HepG2 (cell line): ENCODE data around the gene INSRR. TPM values are rescaled to one million over a fixed set of nuclear protein-coding genes. Genes with fewer than 3 reads are reported as not detected.

Source experiments
- ATAC-seq: fragments of 200-7000 bp; cut with Tn5 transposase; 3 replicates; pipeline ENCODE4 v1.9.1; 2020; ENCODE audit warnings: mild to moderate bottlenecking, moderate library complexity
- BruUV-seq: library from RNA; stranded (reverse); fragments of 400-500 nt; replicated peaks from 2 replicates; lab custom pipeline; 2021; lab: Mats Ljungman, UMichigan
- CTCF ChIA-PET: fragments of 300-600 bp; formaldehyde crosslinking; extraction: SDS; loops from one replicate; lab custom pipeline; 2021; ENCODE audit warnings: low total read pairs, inconsistent platforms, low intra/inter-chr PET ratio; lab: Yijun Ruan, JAX
- POLR2A ChIA-PET: fragments of 350-600 bp; sonication (Branson Sonifier 250); formaldehyde crosslinking; loops from one replicate; lab custom pipeline; 2020; ENCODE audit warnings: antibody characterized with exemption, inconsistent platforms; lab: Yijun Ruan, JAX
- DNase-seq: peaks from one replicate; pipeline ENCODE4 v3.0.0-alpha.2; 2015; ENCODE audit warnings: low spot score
- FAIRE-seq: peaks from 3 replicates; lab custom pipeline; 2011; peaks lifted over from hg19 to GRCh38; lab: Jason Lieb, UNC
- H2AFZ ChIP-seq: one replicate; pipeline ENCODE4 v1.6.1; 2011; ENCODE audit warnings: low read length, inconsistent platforms
- H3K27ac ChIP-seq: fragments of 300-600 bp; 3 replicates; pipeline ENCODE4 v1.8.0; 2011; ENCODE audit warnings: mixed run types, mild to moderate bottlenecking, mixed read lengths, low read length, inconsistent platforms; ENCODE audit not compliant: insufficient read depth; ENCODE audit errors: extremely low read length
- H3K27me3 ChIP-seq, 2 experiments: fragments of 200-600 bp in 1 of 2; 2 replicates in 1 of 2; 3 replicates in 1 of 2; pipeline versions ENCODE4 v1.6.0 to v1.8.0; 2011; ENCODE audit warnings: low read length in 2 of 2, mild to moderate bottlenecking in 2 of 2, moderate library complexity in 2 of 2, inconsistent platforms in 1 of 2; ENCODE audit not compliant: insufficient read depth in 2 of 2, control insufficient read depth in 1 of 2
- H3K36me3 ChIP-seq, 2 experiments: fragments of 200-600 bp in 1 of 2; replicated peaks in 1 of 2; 2 replicates in 1 of 2; 3 replicates in 1 of 2; pipeline versions ENCODE4 v1.5.1 to v1.8.0; 2011; ENCODE audit warnings: low read length in 2 of 2, inconsistent platforms in 1 of 2; ENCODE audit not compliant: insufficient read depth in 2 of 2, control insufficient read depth in 1 of 2
- H3K4me1 ChIP-seq: 2 replicates; pipeline ENCODE4 v1.5.1; 2012; ENCODE audit warnings: low read length, inconsistent platforms; ENCODE audit not compliant: insufficient read depth
- H3K4me2 ChIP-seq: 2 replicates; pipeline ENCODE4 v1.6.0; 2011; ENCODE audit warnings: low read depth, low read length, inconsistent platforms
- H3K4me3 ChIP-seq, 3 experiments: fragments of 200-600 bp in 1 of 3; sonication (generic), shearing (Covaris generic) in 1 of 3; replicated peaks in 1 of 3; 2 replicates each; pipeline ENCODE4 v1.5.1; 2011 to 2016; ENCODE audit warnings: low read length in 3 of 3, inconsistent platforms in 2 of 3, low read depth in 2 of 3, mild to moderate bottlenecking in 2 of 3, control low read depth in 1 of 3, mixed read lengths in 1 of 3; ENCODE audit not compliant: insufficient read depth in 1 of 3
- H3K79me2 ChIP-seq: one replicate; pipeline ENCODE4 v1.6.1; 2011; ENCODE audit warnings: low read length, inconsistent platforms; ENCODE audit not compliant: insufficient read depth
- H3K9ac ChIP-seq: 2 replicates; pipeline ENCODE4 v1.6.0; 2011; ENCODE audit warnings: mild to moderate bottlenecking, low read depth, low read length, inconsistent platforms; ENCODE audit not compliant: insufficient read depth
- H3K9me3 ChIP-seq: 2 replicates; pipeline ENCODE4 v1.5.1; 2012; ENCODE audit warnings: mild to moderate bottlenecking, low read length
- H4K20me1 ChIP-seq: 2 replicates; pipeline ENCODE4 v1.6.0; 2011; ENCODE audit warnings: inconsistent platforms, mild to moderate bottlenecking, low read length, moderate library complexity; ENCODE audit not compliant: insufficient read depth
- CENPX ChIP-seq: sonication (generic); formaldehyde crosslinking; IDR thresholded peaks from 2 replicates; pipeline ENCODE4 v1.9.0; 2021; ENCODE audit warnings: mild to moderate bottlenecking, missing genetic modification reagents, moderate library complexity
- EP300 ChIP-seq, 3 experiments: sonication (generic) in 1 of 3; formaldehyde crosslinking in 1 of 3; IDR thresholded peaks; 2 replicates each; pipeline versions ENCODE4 v1.5.1 to v1.6.1; 2011 to 2020; ENCODE audit warnings: low read depth in 2 of 3, low read length in 2 of 3, borderline replicate concordance in 1 of 3, improper control_type of control experiment in 1 of 3, mild to moderate bottlenecking in 1 of 3, missing genetic modification reagents in 1 of 3, moderate library complexity in 1 of 3
- FOXK2 ChIP-seq: fragments of 450-650 bp; IDR thresholded peaks from 2 replicates; pipeline ENCODE4 v1.6.1; 2016
- HES4 ChIP-seq: sonication (generic); formaldehyde crosslinking; IDR thresholded peaks from 2 replicates; pipeline ENCODE4 v1.9.0; 2021; ENCODE audit warnings: mild to moderate bottlenecking, missing genetic modification reagents, borderline replicate concordance
- ZBTB38 ChIP-seq: sonication (generic); formaldehyde crosslinking; IDR thresholded peaks from 2 replicates; pipeline ENCODE4 v1.5.1; 2020; ENCODE audit warnings: mild to moderate bottlenecking, missing genetic modification reagents
- ZNF430 ChIP-seq: sonication (generic); formaldehyde crosslinking; IDR thresholded peaks from 2 replicates; pipeline ENCODE4 v1.9.0; 2021; ENCODE audit warnings: mild to moderate bottlenecking, missing genetic modification reagents
- ZNF841 ChIP-seq: sonication (generic); formaldehyde crosslinking; IDR thresholded peaks from 2 replicates; pipeline ENCODE4 v1.8.1; 2023; ENCODE audit warnings: missing genetic modification reagents, borderline replicate concordance
- WGBS: methylation state at CpG from one replicate; pipeline ENCODE4 v1.1.6; 2017; ENCODE audit warnings: low lambda C conversion rate; 5-methylcytosine and 5-hydroxymethylcytosine counted together
- in situ Hi-C: cut with HindIII; loops from 2 replicates; pipeline ENCODE4 v1.10.0; 2017; ENCODE audit warnings: low pct_unique_long_range_greater_than_20kb; ENCODE audit not compliant: extremely low pct_ligation_motif_present
- intact Hi-C: fragments of 100-400 bp; cut with micrococcal nuclease; formaldehyde crosslinking; loops from one replicate; pipeline ENCODE4 v1.10.0; 2022; ENCODE audit not compliant: unreplicated experiment
- polyA plus RNA-seq, 8 experiments: library from polyadenylated mRNA; depleted of rRNA in 3 of 8; stranded (reverse) in 7 of 8; unstranded in 1 of 8; fragments of >200 nt; fragmentation: Illumina TruSeq in 4 of 8; extraction: Trizol in 4 of 8; gene quantifications; 2 replicates each; pipeline versions ENCODE4 v1.2.1 to v1.2.3, GENCODE V29; 2011 to 2016; ENCODE audit warnings: low read depth in 4 of 8, missing spikeins in 1 of 8, mixed read lengths in 1 of 8; ENCODE audit not compliant: insufficient read depth in 1 of 8
- total RNA-seq, 5 experiments: library from RNA; depleted of rRNA; stranded (reverse); fragments of >200 nt; fragmentation: Illumina TruSeq; extraction: Trizol; gene quantifications; 2 replicates each; pipeline ENCODE4 v1.2.3, GENCODE V29; 2016; ENCODE audit warnings: low read depth in 1 of 5
- TF ChIP-seq, protein P1 (sequence below): sonication (generic); formaldehyde crosslinking; IDR thresholded peaks from 2 replicates; pipeline ENCODE4 v1.4.0; 2020; ENCODE audit warnings: mild to moderate bottlenecking, missing genetic modification reagents
- TF ChIP-seq, protein P2 (sequence below), 2 experiments: sonication (generic) in 1 of 2; formaldehyde crosslinking in 1 of 2; IDR thresholded peaks; 2 replicates each; pipeline versions ENCODE4 v1.4.0 to v1.6.1; 2018 to 2020; ENCODE audit warnings: missing genetic modification reagents in 2 of 2, borderline replicate concordance in 1 of 2, low read depth in 1 of 2, mild to moderate bottlenecking in 1 of 2, missing biosample characterization in 1 of 2
- TF ChIP-seq, protein P3 (sequence below): sonication (generic); formaldehyde crosslinking; IDR thresholded peaks from 2 replicates; pipeline ENCODE4 v1.4.0; 2020; ENCODE audit warnings: low read depth, mild to moderate bottlenecking, missing genetic modification reagents

The INSRR gene
- total and polyA plus RNA-seq, 2 of the 13 experiments (the other 11 are each of a cell fraction or from before 2014, with no cell fraction given) = not detected

DNA sequence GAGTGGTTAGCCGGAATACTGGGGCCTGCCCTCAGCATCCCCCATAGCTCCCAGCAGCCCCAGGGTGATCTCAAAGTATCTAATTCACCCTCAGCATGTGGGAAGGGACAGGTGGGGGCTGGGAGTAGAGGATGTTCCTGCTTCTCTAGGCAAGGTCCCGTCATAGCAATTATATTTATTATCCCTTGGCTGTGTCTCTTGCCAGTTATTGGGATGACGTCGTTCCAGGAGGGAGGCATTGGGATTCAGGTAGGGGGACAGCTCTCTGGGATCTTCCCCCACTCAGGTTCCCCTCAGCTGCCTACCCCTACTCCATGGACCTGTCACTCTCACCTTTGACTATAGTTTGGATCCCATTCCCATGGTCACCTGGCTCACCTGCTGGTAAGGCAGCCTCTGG, 22.7 kb upstream of the INSRR start (continued):
- TF ChIP-seq, protein P1, sequence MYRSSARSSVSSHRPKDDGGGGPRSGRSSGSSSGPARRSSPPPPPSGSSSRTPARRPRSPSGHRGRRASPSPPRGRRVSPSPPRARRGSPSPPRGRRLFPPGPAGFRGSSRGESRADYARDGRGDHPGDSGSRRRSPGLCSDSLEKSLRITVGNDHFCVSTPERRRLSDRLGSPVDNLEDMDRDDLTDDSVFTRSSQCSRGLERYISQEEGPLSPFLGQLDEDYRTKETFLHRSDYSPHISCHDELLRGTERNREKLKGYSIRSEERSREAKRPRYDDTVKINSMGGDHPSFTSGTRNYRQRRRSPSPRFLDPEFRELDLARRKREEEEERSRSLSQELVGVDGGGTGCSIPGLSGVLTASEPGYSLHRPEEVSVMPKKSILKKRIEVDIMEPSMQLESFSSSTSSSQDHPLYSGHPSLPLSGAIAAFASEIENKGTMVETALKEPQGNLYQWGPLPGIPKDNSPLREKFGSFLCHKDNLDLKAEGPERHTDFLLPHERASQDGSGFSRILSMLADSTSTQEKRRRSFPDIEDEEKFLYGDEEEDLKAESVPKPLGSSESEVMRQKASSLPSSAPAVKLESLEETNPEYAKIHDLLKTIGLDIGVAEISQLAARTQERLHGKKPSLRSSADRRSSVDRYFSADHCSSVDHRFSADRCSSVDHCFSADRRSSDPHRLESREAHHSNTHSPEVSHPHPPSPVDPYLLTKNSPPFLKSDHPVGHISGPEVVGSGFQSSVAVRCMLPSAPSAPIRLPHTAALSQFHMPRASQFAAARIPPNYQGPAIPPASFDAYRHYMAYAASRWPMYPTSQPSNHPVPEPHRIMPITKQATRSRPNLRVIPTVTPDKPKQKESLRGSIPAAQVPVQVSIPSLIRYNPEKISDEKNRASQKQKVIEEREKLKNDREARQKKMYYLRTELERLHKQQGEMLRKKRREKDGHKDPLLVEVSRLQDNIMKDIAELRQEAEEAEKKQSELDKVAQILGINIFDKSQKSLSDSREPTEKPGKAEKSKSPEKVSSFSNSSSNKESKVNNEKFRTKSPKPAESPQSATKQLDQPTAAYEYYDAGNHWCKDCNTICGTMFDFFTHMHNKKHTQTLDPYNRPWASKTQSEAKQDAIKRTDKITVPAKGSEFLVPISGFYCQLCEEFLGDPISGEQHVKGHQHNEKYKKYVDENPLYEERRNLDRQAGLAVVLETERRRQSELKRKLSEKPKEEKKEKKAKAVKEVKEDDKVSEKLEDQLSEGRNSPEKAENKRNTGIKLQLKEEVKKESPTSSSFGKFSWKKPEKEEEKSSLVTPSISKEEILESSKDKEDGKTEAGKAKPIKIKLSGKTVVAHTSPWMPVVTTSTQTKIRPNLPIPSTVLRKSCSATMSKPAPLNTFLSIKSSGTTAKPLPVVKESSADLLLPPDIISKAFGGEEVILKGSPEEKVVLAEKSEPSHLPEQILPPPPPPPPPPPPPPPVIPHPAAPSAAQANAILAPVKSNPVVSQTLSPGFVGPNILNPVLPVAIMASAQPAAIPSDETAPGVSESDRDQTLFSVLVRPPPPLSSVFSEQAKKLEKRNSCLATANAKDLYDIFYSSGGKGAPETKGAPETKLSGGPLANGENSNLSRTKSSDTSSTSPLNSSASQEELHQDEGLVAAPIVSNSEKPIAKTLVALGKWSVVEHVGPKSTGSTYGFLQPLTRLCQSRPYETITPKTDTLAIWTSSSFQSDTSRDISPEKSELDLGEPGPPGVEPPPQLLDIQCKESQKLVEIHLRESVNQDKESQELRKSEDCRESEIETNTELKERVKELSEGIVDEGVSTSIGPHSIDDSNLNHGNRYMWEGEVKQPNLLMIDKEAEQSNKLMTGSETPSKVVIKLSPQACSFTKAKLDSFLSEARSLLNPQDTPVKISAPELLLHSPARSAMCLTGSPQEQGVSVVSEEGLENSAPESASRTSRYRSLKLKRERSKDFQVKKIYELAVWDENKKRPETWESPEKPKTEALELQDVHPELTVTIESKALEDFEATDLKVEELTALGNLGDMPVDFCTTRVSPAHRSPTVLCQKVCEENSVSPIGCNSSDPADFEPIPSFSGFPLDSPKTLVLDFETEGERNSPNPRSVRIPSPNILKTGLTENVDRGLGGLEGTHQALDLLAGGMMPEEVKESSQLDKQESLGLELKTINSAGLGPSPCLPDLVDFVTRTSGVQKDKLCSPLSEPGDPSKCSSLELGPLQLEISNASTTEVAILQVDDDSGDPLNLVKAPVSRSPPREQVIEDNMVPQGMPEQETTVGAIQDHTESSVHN (CRISPR knock-in tag) = no peak
- TF ChIP-seq ZNF841 = no peak

DNA sequence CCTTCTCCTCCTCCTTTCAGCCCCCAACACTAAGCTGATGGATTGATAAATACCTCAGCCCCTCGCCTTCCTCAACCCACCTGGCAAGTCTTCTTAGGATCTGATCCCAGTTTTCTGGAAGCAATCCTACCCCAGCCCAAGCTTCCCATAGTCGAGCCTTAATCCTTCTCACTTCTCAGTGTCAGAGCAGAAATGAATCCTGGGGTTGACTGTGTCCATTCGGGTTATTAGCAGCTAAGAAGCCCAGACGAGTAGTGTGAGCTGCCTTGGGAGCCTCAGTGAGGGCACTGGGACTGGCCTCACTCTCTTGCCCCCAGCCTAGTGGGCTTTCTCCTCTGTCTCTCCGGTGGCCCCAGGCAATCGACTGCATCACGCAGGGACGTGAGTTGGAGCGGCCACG, 22.2 kb upstream of the INSRR start:
- Histone ChIP-seq H4K20me1 (no peaks in the 10 kb centered on the region), H3K27me3 (peaks cover 19 to 92% of the 10 kb centered on the region in 2 experiments; a peak in 4 of 5 replicates), H3K79me2 (no peaks in the 10 kb centered on the region), H3K9me3 (no peaks in the 10 kb centered on the region), H3K4me1 (no peaks in the 10 kb centered on the region), H3K9ac (no peak overlapping the region), H2AFZ (no peak overlapping the region), H3K36me3 (no peaks in the 10 kb centered on the region), H3K4me2 (no peak overlapping the region), H3K4me3 (no peak overlapping the region), H3K27ac (no peak overlapping the region)
- ATAC-seq = no peak
- FAIRE-seq = no peak
- ChIA-PET POLR2A (no interaction called here), CTCF (no interaction called here)
- no peak for DNase-seq
- no TSS peak for BruUV-seq
- under 1% methylated on average over 4 of the region's 10 CpGs for WGBS
- in situ Hi-C loops = no loop called here
- intact Hi-C loops = no loop called here
- TF ChIP-seq, protein P2, sequence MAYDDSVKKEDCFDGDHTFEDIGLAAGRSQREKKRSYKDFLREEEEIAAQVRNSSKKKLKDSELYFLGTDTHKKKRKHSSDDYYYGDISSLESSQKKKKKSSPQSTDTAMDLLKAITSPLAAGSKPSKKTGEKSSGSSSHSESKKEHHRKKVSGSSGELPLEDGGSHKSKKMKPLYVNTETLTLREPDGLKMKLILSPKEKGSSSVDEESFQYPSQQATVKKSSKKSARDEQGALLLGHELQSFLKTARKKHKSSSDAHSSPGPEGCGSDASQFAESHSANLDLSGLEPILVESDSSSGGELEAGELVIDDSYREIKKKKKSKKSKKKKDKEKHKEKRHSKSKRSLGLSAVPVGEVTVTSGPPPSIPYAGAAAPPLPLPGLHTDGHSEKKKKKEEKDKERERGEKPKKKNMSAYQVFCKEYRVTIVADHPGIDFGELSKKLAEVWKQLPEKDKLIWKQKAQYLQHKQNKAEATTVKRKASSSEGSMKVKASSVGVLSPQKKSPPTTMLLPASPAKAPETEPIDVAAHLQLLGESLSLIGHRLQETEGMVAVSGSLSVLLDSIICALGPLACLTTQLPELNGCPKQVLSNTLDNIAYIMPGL (CRISPR knock-in tag; IDR thresholded peaks at IDR 0.05; ENCODE audit: borderline replicate concordance in 1 of 2, low read depth in 1 of 2) = no peak
- no peak for TF ChIP-seq EP300 (IDR thresholded peaks at IDR 0.05; ENCODE audit: low read depth in 2 of 2, low read length in 2 of 2)
- no peak for TF ChIP-seq EP300 (CRISPR knock-in tag; IDR thresholded peaks at IDR 0.05; ENCODE audit: borderline replicate concordance)
- TF ChIP-seq, protein P3, sequence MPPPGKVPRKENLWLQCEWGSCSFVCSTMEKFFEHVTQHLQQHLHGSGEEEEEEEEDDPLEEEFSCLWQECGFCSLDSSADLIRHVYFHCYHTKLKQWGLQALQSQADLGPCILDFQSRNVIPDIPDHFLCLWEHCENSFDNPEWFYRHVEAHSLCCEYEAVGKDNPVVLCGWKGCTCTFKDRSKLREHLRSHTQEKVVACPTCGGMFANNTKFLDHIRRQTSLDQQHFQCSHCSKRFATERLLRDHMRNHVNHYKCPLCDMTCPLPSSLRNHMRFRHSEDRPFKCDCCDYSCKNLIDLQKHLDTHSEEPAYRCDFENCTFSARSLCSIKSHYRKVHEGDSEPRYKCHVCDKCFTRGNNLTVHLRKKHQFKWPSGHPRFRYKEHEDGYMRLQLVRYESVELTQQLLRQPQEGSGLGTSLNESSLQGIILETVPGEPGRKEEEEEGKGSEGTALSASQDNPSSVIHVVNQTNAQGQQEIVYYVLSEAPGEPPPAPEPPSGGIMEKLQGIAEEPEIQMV (CRISPR knock-in tag) = no peak
- no peak for TF ChIP-seq FOXK2
- no peak for TF ChIP-seq ZBTB38
- no peak for TF ChIP-seq HES4
- no peak for TF ChIP-seq ZNF430 (CRISPR knock-in tag)
- no peak for TF ChIP-seq CENPX (CRISPR knock-in tag)
